ENCODE results near the gene TNFAIP2. TPM values are rescaled to one million over a fixed set of nuclear protein-coding genes. Genes with fewer than 3 reads are reported as not detected.
"Not testable (repeated sequence)": the region's sequence is repeated elsewhere in the genome, so short reads cannot be mapped to it uniquely, and the experiment has no call there.

Gene TNFAIP2
- total RNA-seq, 1 donor from 2014 or later = 19.6 TPM

DNA sequence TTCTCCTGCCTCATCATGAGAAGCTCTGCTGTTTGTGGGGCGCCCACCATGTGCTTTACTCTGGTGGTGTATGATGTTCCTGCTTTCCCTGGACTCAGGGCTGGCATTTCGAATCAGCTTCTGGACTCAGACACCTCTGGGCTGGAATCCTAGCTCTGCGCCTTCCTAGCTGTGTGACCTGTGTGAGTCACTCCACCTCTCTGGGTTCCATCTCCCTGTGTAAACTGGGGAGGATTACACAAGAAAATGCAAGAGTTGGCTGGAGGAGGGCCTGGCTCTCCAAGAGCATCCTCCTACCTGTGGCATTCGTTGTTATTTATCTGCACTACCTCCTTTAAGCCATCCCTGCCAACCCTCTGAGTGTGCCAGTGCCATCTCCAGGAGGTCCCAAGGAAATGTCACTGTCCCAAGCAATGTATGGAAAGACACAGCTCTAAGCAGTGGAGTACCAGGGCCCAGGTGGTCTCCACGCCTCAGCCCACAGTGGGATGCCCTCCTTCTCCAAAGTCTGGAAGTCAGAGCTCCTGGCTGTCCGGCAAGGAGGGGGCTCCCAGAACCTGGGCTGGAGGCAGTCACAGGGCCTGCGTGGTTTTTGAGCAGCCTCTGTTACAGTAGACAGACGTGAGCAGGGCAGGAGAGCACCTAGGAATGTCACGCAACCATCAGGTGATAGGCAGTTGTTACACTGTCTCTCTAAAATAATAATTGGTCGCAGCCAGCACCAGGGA lies 7.3 kb upstream of the TNFAIP2 start:
- DNase-seq (ENCODE audit: low spot score, unreplicated experiment) = no peak
- no peak overlapping the region for H3K4me3 Mint-ChIP-seq (ENCODE audit: low read depth)
- H3K9me3 Mint-ChIP-seq (ENCODE audit: low read depth) = no peaks in the 10 kb centered on the region
- H3K4me1 Mint-ChIP-seq (ENCODE audit: low read depth) = no peaks in the 10 kb centered on the region
- H3K27ac Mint-ChIP-seq = no peak overlapping the region
- peaks cover 9% of the 10 kb centered on the region for H3K27me3 Mint-ChIP-seq
- no peaks in the 10 kb centered on the region for H3K36me3 Mint-ChIP-seq (ENCODE audit: insufficient read depth)
- TF ChIP-seq, protein P1, sequence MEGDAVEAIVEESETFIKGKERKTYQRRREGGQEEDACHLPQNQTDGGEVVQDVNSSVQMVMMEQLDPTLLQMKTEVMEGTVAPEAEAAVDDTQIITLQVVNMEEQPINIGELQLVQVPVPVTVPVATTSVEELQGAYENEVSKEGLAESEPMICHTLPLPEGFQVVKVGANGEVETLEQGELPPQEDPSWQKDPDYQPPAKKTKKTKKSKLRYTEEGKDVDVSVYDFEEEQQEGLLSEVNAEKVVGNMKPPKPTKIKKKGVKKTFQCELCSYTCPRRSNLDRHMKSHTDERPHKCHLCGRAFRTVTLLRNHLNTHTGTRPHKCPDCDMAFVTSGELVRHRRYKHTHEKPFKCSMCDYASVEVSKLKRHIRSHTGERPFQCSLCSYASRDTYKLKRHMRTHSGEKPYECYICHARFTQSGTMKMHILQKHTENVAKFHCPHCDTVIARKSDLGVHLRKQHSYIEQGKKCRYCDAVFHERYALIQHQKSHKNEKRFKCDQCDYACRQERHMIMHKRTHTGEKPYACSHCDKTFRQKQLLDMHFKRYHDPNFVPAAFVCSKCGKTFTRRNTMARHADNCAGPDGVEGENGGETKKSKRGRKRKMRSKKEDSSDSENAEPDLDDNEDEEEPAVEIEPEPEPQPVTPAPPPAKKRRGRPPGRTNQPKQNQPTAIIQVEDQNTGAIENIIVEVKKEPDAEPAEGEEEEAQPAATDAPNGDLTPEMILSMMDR (IDR thresholded peaks at IDR 0.05; ENCODE audit: unreplicated experiment) = no peak

GRCh38 chr14:103116636-103117035 lies 6.6 kb upstream of the TNFAIP2 start:
- no peaks in the 10 kb centered on the region for H3K36me3 Mint-ChIP-seq (ENCODE audit: insufficient read depth)
- no peak for DNase-seq (ENCODE audit: low spot score, unreplicated experiment)
- H3K9me3 Mint-ChIP-seq (ENCODE audit: low read depth) = no peaks in the 10 kb centered on the region
- no peaks in the 10 kb centered on the region for H3K4me1 Mint-ChIP-seq (ENCODE audit: low read depth)
- H3K27me3 Mint-ChIP-seq = peaks cover 9% of the 10 kb centered on the region
- TF ChIP-seq, protein P1 (IDR thresholded peaks at IDR 0.05; ENCODE audit: unreplicated experiment) = no peak
- H3K27ac Mint-ChIP-seq = no peak overlapping the region
- H3K4me3 Mint-ChIP-seq (ENCODE audit: low read depth) = no peak overlapping the region

DNA sequence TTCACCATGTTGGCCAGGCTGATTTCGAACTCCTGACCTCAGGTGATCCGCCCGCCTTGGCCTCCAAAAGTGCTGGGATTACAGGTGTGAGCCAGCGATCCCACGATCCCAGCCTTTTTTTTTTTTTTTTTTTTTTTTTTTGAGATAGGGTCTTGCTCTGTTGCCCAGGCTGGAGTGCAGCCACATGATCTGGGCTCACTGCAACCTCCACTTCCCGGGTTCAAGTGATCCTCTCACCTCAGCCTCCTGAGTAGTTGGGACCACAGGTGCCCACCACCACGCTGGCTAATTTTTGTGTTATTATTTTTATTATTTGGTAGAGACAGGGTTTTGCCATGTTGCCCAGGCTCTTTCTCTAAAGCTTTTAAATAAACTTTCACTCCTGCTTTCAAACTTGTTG lies 5.8 kb upstream of the TNFAIP2 start:
- H3K27ac Mint-ChIP-seq; H3K27me3 Mint-ChIP-seq; DNase-seq (ENCODE audit: low spot score, unreplicated experiment); H3K9me3 Mint-ChIP-seq (ENCODE audit: low read depth); H3K4me1 Mint-ChIP-seq (ENCODE audit: low read depth); H3K4me3 Mint-ChIP-seq (ENCODE audit: low read depth); H3K36me3 Mint-ChIP-seq (ENCODE audit: insufficient read depth): not testable (repeated sequence)

DNA sequence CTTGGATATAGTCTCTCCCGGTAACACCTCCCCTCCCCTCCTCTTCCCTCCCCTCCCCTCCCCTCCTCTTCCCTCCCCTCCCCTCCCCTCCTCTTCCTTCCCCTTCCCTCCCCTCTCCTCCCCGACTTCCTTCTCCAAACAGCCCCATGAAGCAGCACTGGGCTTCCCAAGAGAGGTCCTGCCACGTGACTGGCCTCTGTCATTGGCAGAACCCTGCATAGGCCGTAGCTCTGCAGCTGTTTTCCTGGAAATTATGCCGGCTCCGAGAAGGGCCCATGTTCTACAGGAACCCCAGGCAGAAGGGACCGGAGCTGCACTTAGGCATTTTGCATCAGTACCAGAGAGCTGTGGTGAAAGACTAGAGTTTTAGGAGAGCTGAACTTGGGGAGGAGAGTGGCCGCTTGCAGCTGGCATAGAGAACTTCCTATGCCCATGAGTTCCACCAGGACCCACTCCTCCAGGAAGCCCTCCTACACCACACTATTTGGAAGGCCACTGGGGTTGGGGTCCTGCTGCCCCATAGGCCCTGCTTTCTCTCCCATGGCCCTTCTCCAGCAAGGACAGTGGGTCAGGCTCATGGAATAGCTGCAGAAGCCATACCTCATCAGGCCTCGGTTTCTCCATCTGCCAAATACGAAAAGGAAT lies 5.1 kb upstream of the TNFAIP2 start:
- DNase-seq (ENCODE audit: low spot score, unreplicated experiment) = no peak
- no peak overlapping the region for H3K4me3 Mint-ChIP-seq (ENCODE audit: low read depth)
- TF ChIP-seq, protein P1 (IDR thresholded peaks at IDR 0.05; ENCODE audit: unreplicated experiment) = no peak
- peaks cover 1% of the 10 kb centered on the region for H3K4me1 Mint-ChIP-seq (ENCODE audit: low read depth)
- peaks cover 9% of the 10 kb centered on the region for H3K27me3 Mint-ChIP-seq
- no peaks in the 10 kb centered on the region for H3K36me3 Mint-ChIP-seq (ENCODE audit: insufficient read depth)
- H3K9me3 Mint-ChIP-seq (ENCODE audit: low read depth) = no peaks in the 10 kb centered on the region
- no peak overlapping the region for H3K27ac Mint-ChIP-seq

DNA sequence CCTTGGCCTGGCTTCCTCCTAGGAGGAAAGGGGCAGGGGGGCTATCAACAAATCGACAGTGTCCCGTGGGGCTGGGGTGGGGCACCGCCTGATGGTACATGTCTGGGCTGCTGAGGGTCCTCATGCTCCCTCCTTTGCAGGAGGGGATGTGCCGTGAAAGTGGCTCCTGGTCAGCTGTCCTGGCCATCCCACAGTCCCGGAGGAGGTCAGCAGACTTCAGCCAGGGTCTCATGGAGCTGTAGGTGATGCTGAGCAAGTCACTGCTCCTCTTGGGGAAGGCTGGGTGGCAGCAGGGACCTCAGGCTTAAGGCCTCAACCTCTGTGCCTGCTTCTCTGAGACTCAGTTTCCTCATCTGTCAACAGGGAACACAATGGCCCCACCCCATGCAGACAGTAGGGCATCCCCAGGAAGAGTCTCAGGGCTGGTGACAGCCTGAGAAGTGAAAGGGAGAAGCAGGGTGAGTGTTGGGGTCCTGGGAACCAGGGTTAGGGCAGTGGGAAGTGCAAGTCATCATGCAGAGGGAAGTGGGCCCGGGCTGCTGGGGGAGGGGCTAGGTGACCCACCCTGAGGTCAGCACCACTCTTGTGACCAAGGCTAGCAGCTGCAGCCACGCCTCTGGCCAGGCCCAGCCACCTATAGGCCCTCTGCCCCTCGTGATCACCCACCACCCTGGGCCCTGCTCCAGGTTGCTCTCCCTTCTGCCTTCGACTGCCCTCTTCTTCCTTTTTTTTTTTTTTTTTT lies 4.4 kb upstream of the TNFAIP2 start:
- no peaks in the 10 kb centered on the region for H3K36me3 Mint-ChIP-seq (ENCODE audit: insufficient read depth)
- H3K4me3 Mint-ChIP-seq (ENCODE audit: low read depth) = no peak overlapping the region
- no peak overlapping the region for H3K27ac Mint-ChIP-seq

GRCh38 chr14:103119527-103119926 lies 3.7 kb upstream of the TNFAIP2 start:
- H3K4me3 Mint-ChIP-seq (ENCODE audit: low read depth); H3K36me3 Mint-ChIP-seq (ENCODE audit: insufficient read depth); H3K4me1 Mint-ChIP-seq (ENCODE audit: low read depth); H3K27ac Mint-ChIP-seq; H3K9me3 Mint-ChIP-seq (ENCODE audit: low read depth); DNase-seq (ENCODE audit: low spot score, unreplicated experiment): not testable (repeated sequence)
- H3K27me3 Mint-ChIP-seq = peaks cover 14% of the 10 kb centered on the region

More for the DNA sequence above, 4.4 kb upstream of the TNFAIP2 start:
- DNase-seq (ENCODE audit: low spot score, unreplicated experiment) = no peak
- Mint-ChIP-seq H3K27me3 (peaks cover 9% of the 10 kb centered on the region), H3K4me1 (ENCODE audit: low read depth) (peaks cover 1% of the 10 kb centered on the region), H3K9me3 (ENCODE audit: low read depth) (no peaks in the 10 kb centered on the region)
- TF ChIP-seq, protein P1 (IDR thresholded peaks at IDR 0.05; ENCODE audit: unreplicated experiment) = no peak
